ENCODE results near the gene ZSCAN10.

GRCh38 chr16:3118846-3119245 lies 19.8 kb upstream of the ZSCAN10 start:
- TF ChIP-seq CTCF (IDR thresholded peaks at IDR 0.05) = no peak
- no peak for TF ChIP-seq POLR2A (IDR thresholded peaks at IDR 0.05)

Measured in breast epithelium (tissue), 3 donors.